CMK (cell line): ENCODE data around the gene CCR9.
"Not testable (repeated sequence)": the region's sequence is repeated elsewhere in the genome, so short reads cannot be mapped to it uniquely, and the experiment has no call there.

Experiments used
- DNase-seq: peaks from one replicate; pipeline ENCODE4 v3.0.0-alpha.2; 2010; ENCODE audit warnings: low read depth

Gene CCR9

GRCh38 chr3:45885979-45886705 lies at the start of gene CCR9:
Gene CCR9 (plus strand): TSS chr3:45886543. CDS start chr3:45894934, 8,391 bp downstream.
- DNase-seq: no peak

- DNase-seq: no peak
Observed at GRCh38 chr3:45838466-45838865, 47.9 kb upstream of the CCR9 start.

GRCh38 chr3:45841420-45841756 lies 45.0 kb upstream of the CCR9 start:
- DNase-seq: no peak

- peak; percentile 92 for DNase-seq
Observed at GRCh38 chr3:45841757-45842491, 44.4 kb upstream of the CCR9 start, which contains the start of gene LZTFL1. Gene LZTFL1 (minus strand): TSS chr3:45842119. CDS start chr3:45841991, 128 bp downstream.

- no peak for DNase-seq
Observed at GRCh38 chr3:45842851-45843625, 43.3 kb upstream of the CCR9 start.

GRCh38 chr3:45844616-45845015 lies 41.7 kb upstream of the CCR9 start:
- DNase-seq: no peak

GRCh38 chr3:45848392-45848791 lies 38.0 kb upstream of the CCR9 start:
- DNase-seq: no peak

GRCh38 chr3:45852828-45853227 lies 33.5 kb upstream of the CCR9 start:
- DNase-seq: no peak

GRCh38 chr3:45856323-45856722 lies 30.0 kb upstream of the CCR9 start:
- DNase-seq: not testable (repeated sequence)

GRCh38 chr3:45857024-45857423 lies 29.3 kb upstream of the CCR9 start:
- DNase-seq: not testable (repeated sequence)

GRCh38 chr3:45858809-45859543 lies 27.4 kb upstream of the CCR9 start:
- DNase-seq: no peak

- DNase-seq: no peak
Observed at GRCh38 chr3:45860481-45860880, 25.9 kb upstream of the CCR9 start.

GRCh38 chr3:45861043-45861719 lies 25.2 kb upstream of the CCR9 start:
- DNase-seq: no peak

- DNase-seq: no peak
Observed at GRCh38 chr3:45864760-45865519, 21.4 kb upstream of the CCR9 start.

GRCh38 chr3:45865563-45865962 lies 20.8 kb upstream of the CCR9 start:
- DNase-seq: no peak

GRCh38 chr3:45868213-45868612 lies 18.1 kb upstream of the CCR9 start:
- no peak for DNase-seq

GRCh38 chr3:45868650-45869049 lies 17.7 kb upstream of the CCR9 start:
- DNase-seq: no peak

- DNase-seq: no peak
Observed at GRCh38 chr3:45869638-45870037, 16.7 kb upstream of the CCR9 start.

GRCh38 chr3:45870099-45870498 lies 16.2 kb upstream of the CCR9 start:
- DNase-seq: no peak

GRCh38 chr3:45871780-45872179 lies 14.6 kb upstream of the CCR9 start:
- no peak for DNase-seq

GRCh38 chr3:45872569-45872968 lies 13.8 kb upstream of the CCR9 start:
- no peak for DNase-seq
